GM18909 (cell line): Measurements from ENCODE around the gene SMTN.
"Not testable (repeated sequence)": the region's sequence is repeated elsewhere in the genome, so short reads cannot be mapped to it uniquely, and the experiment has no call there.

Experiments
- ATAC-seq: cut with Tn5 transposase; IDR thresholded peaks from one replicate; pipeline ENCODE4 v1.9.1; 2021; ENCODE audit warnings: mild to moderate bottlenecking; ENCODE audit not compliant: unreplicated experiment, poor library complexity

Gene SMTN

DNA sequence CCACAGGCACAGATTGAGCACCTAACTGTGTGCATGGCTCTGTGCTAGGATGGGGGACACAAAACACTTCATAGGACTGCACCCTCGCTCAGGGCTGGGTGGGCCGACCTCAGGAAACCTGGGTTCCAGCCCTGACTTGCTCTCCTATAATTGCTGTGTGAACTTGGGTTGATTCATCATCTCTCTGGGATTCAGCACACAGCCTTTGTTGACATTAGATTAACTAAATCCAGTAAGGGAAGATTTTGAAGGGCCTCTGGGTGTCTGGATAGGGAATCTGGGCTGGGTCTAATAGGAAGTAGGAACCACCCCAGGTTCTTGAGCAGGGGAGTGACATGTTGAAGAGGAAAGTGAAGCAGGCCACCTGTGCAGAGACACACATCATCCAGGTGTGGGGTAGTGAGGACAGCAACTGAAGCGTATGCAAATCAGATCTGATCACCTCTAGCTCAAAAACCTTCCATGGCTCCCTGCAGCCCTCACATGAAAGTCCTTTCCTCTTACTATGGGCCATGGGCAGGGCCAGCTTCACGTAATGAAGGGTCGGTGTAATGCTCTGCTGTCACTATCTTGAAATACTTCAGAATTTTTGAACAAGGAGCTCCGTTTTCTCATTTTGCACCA, 11.3 kb upstream of the SMTN start:
- not testable (repeated sequence) for ATAC-seq

GRCh38 chr22:31073125-31073524, 8.0 kb upstream of the SMTN start:
- ATAC-seq, result not testable (repeated sequence)

GRCh38 chr22:31073545-31074145, 7.5 kb upstream of the SMTN start:
- ATAC-seq, result not testable (repeated sequence)

DNA sequence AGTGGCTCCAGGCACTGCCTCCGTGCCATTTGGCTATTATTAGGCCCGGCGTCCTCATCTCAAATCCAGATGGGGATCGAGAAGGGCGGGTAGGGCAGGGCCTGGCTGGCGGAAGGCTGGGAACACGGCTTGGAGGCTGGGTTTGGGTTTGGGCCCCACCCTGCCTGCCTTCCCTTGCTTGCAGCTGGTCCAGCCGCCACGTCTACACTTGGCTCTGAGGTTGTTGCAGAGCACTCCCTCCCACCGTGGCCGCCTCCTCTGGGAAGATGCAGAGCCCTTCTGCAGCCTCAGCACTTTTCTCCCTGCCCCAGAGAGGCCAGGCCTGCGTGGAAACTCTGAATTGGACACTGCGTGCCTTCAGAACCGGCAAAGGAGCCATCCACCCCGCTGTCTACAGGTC, 5.2 kb upstream of the SMTN start:
- ATAC-seq, result no peak

GRCh38 chr22:31077681-31078080, 3.4 kb upstream of the SMTN start:
- ATAC-seq, result no peak

- ATAC-seq, result not testable (repeated sequence)
Measured at GRCh38 chr22:31078389-31078788, 2.7 kb upstream of the SMTN start.

GRCh38 chr22:31079095-31079642, 1.9 kb upstream of the SMTN start:
- no peak for ATAC-seq

DNA sequence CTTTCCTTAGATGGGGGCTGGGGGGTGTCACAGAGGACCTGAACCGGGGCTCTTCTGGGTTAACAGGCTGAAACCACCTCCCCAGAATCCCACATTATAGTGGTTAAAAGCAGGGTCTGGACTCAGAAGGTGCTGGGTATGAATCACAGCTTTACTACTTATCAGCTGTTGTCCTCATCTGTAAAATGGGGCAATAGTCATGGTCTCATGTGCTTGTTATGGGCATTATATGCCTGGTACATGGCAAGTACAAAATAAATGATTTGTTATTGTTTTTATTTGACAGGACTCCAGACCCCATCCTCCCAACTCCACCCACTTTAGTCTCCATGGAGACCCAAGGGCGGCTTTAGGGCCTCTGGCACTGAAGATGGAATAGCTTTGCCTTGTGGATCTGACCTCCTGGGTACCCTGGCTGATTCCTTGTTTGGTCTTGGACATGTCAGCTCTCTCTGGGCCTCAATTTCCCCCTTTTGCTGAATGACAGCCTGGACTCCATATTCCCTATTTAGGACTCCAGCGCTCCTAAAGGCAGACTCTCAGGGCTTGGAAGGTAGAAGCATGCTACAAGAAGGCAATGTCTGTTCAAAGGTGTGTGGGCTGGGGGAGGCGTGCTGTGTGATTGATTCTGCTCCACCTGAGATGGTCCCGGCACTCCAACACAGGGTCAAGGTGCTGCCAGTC, 812 bp upstream of the SMTN start:
- no peak for ATAC-seq

DNA sequence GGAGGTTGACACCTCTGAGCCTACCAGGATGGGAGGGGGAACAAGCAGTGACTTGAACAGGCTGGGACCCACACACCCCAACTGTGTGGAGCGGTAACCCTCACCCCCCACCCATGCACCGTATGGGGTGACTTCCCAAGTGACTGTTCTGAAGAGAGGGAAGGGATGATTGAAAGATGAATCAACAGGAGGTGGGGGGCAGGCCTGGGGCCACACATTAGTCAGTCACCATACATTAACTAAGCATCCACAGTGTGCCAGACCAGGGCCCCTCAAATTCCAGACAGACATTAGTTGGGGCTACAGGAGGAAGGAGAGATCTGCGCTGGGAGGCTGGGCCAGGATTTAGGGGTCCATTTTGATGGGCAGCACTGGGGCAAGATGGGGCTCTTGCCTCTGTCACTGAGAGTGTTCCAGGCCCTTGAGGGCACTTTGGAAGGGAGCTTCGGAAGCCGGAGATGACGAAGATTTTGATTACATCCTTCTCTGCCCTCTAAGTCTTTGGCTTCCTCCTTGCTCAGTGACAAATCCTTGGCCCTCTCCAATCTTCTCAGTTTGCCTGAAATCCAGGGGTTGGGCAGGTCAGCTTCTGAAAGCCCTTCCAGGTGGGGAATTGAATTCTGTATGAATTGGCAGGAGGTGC, 966 bp downstream of the SMTN start:
- no peak for ATAC-seq

DNA sequence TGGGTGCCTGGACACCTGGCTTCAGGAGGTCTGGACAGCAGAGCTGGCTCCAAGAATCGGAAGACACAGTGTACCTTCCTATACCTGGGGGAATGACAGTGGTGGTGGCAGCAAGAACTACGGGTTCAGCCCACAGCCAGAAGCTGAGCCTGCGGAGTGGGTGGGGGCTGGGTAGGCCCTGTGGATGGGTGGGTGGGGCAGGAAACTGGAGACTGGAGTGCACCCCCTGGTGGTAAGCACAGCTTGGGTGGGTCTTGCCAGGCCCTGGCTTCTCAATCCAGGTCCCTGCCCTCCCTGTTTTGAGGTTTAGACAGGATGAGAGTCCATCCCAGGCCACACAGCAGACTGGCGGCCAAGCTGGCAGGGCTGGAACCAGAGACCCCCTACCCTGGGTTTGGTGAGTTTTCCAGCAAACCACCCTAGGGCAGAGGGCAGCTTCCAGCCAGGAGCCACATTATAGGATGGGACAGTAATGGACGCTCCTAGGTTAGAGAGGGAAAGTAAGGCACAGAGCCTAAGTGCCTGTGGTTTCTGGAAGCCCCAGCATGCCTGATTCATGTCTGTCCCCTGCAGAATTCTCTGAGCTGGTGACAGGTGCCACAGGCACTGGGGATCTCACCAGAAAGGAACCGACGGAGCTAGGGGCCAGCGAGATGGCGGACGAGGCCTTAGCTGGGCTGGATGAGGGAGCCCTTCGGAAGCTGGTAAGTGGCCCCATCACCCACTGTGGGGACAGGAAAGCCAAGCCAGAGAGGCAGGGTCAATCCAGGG, 1.7 kb downstream of the SMTN start:
- ATAC-seq, result no peak

GRCh38 chr22:31083377-31083768, 2.3 kb downstream of the SMTN start:
- ATAC-seq, result no peak

- no peak for ATAC-seq
Measured at GRCh38 chr22:31083923-31084810, 3.0 kb downstream of the SMTN start.

- ATAC-seq, result peak; percentile 59
Measured at GRCh38 chr22:31084811-31085492, 3.8 kb downstream of the SMTN start.

GRCh38 chr22:31085493-31085824, 4.3 kb downstream of the SMTN start:
- ATAC-seq, result no peak

GRCh38 chr22:31085928-31086327, 4.8 kb downstream of the SMTN start:
- no peak for ATAC-seq

DNA sequence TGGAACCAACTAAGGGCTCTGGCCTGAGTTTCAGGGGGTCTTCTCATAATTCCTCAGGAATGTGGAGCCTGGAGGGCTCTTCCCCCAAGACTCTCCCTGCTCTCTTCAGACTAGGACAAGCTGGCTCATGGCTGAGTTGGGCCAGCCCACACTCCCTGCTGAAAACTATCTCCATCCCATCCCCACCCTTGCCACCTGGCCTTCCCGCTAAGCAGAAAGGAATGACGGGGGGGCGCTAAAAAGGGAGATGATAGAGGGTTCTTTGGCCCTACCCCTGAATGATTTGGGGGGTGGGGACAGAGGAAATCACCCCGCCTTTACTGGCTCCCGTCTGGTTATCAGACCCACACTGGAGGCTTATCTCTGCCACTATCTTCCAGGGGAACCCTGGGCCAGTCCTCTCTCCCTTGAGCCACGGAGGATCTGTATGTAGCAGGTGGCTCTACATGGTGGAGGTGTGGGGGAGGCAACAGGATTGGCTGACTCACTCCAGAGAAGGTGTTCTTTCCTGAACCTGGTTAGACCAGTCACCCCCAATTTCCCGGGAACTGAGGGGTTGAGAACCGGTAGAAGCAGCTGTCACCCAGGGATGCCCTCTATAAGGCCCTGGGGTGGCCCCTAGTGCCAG, 5.7 kb downstream of the SMTN start:
- ATAC-seq, result no peak

DNA sequence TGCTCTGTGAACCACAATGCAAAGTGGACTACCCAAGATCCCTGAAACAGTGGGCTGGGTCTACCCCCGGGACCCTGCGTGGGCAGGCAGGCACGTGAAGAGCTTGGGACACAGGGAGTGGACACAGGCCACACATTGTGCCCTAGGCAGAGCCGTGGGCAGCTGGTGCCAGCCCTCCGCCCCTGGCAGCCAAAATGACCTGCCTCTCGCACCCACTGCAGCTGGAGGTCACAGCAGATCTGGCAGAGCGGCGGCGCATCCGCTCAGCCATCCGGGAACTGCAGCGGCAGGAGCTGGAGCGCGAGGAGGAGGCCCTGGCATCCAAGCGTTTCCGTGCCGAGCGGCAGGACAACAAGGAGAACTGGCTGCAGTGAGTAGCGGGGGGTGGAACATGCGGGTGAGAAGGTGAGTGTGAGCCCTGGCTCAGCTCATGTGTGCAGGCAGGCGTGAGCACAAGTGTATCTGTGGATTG, 6.7 kb downstream of the SMTN start:
- no peak for ATAC-seq

GRCh38 chr22:31088233-31088986, 7.3 kb downstream of the SMTN start:
- ATAC-seq, result no peak
